Osteocyte (in vitro differentiated cells): Measurements from ENCODE around the gene KDM4D. TPM values are rescaled to one million over a fixed set of nuclear protein-coding genes. Genes with fewer than 3 reads are reported as not detected.
A peak's percentile ranks its signal among the peaks of the same experiment; 100 is the strongest.

ENCODE experiments used
- DNase-seq: peaks from one replicate; pipeline ENCODE4 v3.0.0; 2021; ENCODE audit warnings: mixed read lengths; ENCODE audit not compliant: unreplicated experiment; ENCODE audit errors: extremely low spot score
- H3K27ac Mint-ChIP-seq: one replicate; pipeline ENCODE4 v1.8.0; 2021; ENCODE audit warnings: mild to moderate bottlenecking, mixed read lengths; ENCODE audit not compliant: unreplicated experiment
- H3K27me3 Mint-ChIP-seq: one replicate; pipeline ENCODE4 v1.8.0; 2021; ENCODE audit warnings: mixed read lengths; ENCODE audit not compliant: unreplicated experiment
- H3K36me3 Mint-ChIP-seq: one replicate; pipeline ENCODE4 v1.8.0; 2021; ENCODE audit warnings: mixed read lengths; ENCODE audit not compliant: unreplicated experiment
- H3K4me1 Mint-ChIP-seq: one replicate; pipeline ENCODE4 v1.8.0; 2021; ENCODE audit warnings: mixed read lengths; ENCODE audit not compliant: unreplicated experiment
- H3K4me3 Mint-ChIP-seq: one replicate; pipeline ENCODE4 v1.8.0; 2021; ENCODE audit warnings: mild to moderate bottlenecking, moderate library complexity, mixed read lengths; ENCODE audit not compliant: unreplicated experiment
- H3K9me3 Mint-ChIP-seq: one replicate; pipeline ENCODE4 v1.8.0; 2021; ENCODE audit warnings: mixed read lengths; ENCODE audit not compliant: unreplicated experiment
- total RNA-seq: library from RNA; stranded (reverse); gene quantifications from 2 replicates; pipeline ENCODE4 v1.2.1, GENCODE V29; 2021
- TF ChIP-seq, protein P1 (sequence below): fragments of 200-600 bp; sonication (generic); IDR thresholded peaks from 2 replicates; pipeline ENCODE4 v1.5.0; 2021; ENCODE audit warnings: antibody characterized with exemption, mild to moderate bottlenecking, moderate library complexity

The KDM4D gene
- total RNA-seq, 1 donor from 2014 or later: 0.81 TPM

DNA sequence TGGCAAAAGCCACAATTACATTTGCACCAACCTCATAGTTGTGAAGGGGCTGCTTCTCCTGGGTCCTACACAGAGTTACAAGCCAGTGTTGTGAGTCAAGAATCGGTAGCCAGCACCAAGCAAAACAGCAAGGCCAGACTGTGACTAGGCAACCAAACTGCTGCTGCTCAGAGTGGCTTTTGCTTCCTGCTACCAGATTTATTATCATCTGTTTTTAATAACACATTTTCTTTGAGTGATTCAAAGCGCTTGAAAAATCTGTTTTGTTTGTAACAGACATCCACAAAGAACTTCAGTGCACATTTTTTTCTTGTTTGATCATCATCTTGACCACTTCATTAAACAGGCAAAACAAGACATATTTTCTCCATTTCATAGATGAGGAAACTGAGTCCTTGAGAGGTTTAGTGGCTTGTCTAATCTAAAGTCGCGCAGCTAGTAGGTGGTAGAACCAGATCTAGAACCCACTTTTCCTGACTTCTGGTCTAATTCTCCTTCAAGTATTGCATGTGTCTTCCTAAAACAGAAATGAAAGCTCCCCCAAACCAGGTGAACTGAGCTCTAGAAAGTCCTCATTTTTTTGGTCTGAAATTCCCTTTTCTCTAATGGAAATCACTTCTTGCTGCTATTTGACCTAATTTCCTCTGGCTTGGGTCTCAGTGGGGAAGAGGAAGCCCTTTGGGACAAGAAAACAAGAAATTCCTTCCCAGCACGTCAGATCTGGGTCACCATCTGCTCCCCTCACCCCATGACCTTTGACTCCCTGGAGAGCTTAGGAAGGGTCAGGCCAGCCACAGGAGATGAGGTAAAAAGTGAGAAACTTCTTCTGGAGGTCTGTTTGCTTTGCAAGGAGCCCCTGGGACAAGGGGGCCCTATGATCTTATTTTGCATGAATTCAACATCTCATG is 40.0 kb upstream of the KDM4D start:
- TF ChIP-seq, protein P1, sequence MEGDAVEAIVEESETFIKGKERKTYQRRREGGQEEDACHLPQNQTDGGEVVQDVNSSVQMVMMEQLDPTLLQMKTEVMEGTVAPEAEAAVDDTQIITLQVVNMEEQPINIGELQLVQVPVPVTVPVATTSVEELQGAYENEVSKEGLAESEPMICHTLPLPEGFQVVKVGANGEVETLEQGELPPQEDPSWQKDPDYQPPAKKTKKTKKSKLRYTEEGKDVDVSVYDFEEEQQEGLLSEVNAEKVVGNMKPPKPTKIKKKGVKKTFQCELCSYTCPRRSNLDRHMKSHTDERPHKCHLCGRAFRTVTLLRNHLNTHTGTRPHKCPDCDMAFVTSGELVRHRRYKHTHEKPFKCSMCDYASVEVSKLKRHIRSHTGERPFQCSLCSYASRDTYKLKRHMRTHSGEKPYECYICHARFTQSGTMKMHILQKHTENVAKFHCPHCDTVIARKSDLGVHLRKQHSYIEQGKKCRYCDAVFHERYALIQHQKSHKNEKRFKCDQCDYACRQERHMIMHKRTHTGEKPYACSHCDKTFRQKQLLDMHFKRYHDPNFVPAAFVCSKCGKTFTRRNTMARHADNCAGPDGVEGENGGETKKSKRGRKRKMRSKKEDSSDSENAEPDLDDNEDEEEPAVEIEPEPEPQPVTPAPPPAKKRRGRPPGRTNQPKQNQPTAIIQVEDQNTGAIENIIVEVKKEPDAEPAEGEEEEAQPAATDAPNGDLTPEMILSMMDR: no peak
- peak overlapping the region; percentile 18 for H3K4me3 Mint-ChIP-seq

DNA sequence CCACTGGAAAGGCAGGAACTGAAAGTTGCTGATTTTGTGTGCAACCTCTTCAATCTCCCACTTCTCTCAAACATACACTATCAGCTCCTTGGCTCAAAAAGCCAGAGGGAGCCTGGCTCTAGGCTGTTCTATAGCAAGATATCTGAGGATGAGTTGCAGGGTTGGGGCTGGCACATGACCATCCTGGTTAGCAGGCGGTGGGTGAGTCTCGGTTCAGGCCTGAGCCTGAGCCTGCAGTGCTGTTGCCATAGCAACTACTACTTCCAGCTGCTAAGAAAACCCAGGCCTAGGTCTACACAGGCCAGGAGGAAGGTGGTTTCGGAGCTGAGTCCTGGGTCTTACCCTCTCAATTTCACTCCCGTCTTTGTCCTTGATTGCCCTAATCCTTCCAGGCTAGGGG is 39.1 kb upstream of the KDM4D start:
- no peak for DNase-seq
- H3K36me3 Mint-ChIP-seq: no peaks in the 10 kb centered on the region
- peaks cover 68% of the 10 kb centered on the region for H3K4me1 Mint-ChIP-seq
- no peaks in the 10 kb centered on the region for H3K9me3 Mint-ChIP-seq
- no peaks in the 10 kb centered on the region for H3K27me3 Mint-ChIP-seq
- H3K27ac Mint-ChIP-seq: peak overlapping the region; percentile 92
- TF ChIP-seq, protein P1: no peak
- H3K4me3 Mint-ChIP-seq: no peak overlapping the region

More for the DNA sequence above, 40.0 kb upstream of the KDM4D start:
- Mint-ChIP-seq H3K9me3 (no peaks in the 10 kb centered on the region), H3K27me3 (no peaks in the 10 kb centered on the region), H3K27ac (peak overlapping the region; percentile 92), H3K4me1 (peaks cover 68% of the 10 kb centered on the region), H3K36me3 (no peaks in the 10 kb centered on the region)
- DNase-seq: no peak

DNA sequence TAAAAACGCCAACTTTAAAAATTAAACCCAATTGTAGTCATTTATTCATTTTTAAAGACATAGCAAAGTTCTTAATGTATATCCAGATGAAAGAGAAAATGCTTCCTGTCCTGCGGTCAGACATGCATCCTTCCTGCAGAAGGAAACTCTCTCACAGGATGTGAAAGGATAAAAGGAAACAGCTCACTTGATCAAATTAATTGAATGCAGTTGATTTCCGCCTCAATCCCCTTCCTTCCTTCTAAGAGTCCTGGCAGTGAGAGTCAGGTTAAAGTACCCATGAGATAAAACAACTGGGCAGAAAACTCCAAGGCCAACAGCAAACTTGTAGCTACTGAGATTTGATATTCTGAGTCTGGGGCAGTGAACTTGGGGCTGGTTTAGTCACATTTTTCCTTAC is 38.7 kb upstream of the KDM4D start:
- no peak for DNase-seq
- Mint-ChIP-seq H3K4me3 (no peak overlapping the region), H3K9me3 (no peaks in the 10 kb centered on the region), H3K27me3 (no peaks in the 10 kb centered on the region), H3K36me3 (no peaks in the 10 kb centered on the region), H3K4me1 (peaks cover 70% of the 10 kb centered on the region), H3K27ac (peak overlapping the region; percentile 92)
- TF ChIP-seq, protein P1: no peak

- peak overlapping the region; percentile 95 for H3K27ac Mint-ChIP-seq
These were observed 35.1 kb upstream of the KDM4D start for GRCh38 chr11:94938095-94939055.

More at GRCh38 chr11:94938095-94939055, 35.1 kb upstream of the KDM4D start:
- TF ChIP-seq, protein P1: no peak
- Mint-ChIP-seq H3K36me3 (no peaks in the 10 kb centered on the region), H3K4me1 (peaks cover 59% of the 10 kb centered on the region), H3K9me3 (no peaks in the 10 kb centered on the region), H3K27me3 (no peaks in the 10 kb centered on the region), H3K4me3 (peak overlapping the region; percentile 8)
- peak; percentile 89 for DNase-seq
